NCI-H69 (cell line): ENCODE data around the gene CCDC157.
A peak's percentile ranks its signal among the peaks of the same experiment; 100 is the strongest.

Experiments used
- DNase-seq: peaks from one replicate; lab custom pipeline; 2025; lab: John Stamatoyannopoulos, UW

CCDC157 gene

GRCh38 chr22:30354644-30355043 lies 2.2 kb upstream of the CCDC157 start:
- DNase-seq = no peak

GRCh38 chr22:30357236-30357570 lies 396 bp downstream of the CCDC157 start:
- DNase-seq = no peak

GRCh38 chr22:30357650-30358215 lies 926 bp downstream of the CCDC157 start:
- DNase-seq = no peak

- DNase-seq = no peak
Measured at GRCh38 chr22:30358541-30358940, 1.7 kb downstream of the CCDC157 start.

GRCh38 chr22:30361916-30362650 lies 5.3 kb downstream of the CCDC157 start:
- no peak for DNase-seq

GRCh38 chr22:30362651-30363281 lies 6.0 kb downstream of the CCDC157 start:
- DNase-seq = peak; percentile 29

GRCh38 chr22:30365891-30366290 lies 9.1 kb downstream of the CCDC157 start:
- no peak for DNase-seq

GRCh38 chr22:30368420-30368819 lies 11.6 kb downstream of the CCDC157 start:
- no peak for DNase-seq

GRCh38 chr22:30370641-30371230 lies 13.9 kb downstream of the CCDC157 start:
- no peak for DNase-seq

GRCh38 chr22:30371321-30371720 lies 14.5 kb downstream of the CCDC157 start:
- no peak for DNase-seq

- no peak for DNase-seq
Measured at GRCh38 chr22:30371981-30372380, 15.2 kb downstream of the CCDC157 start.

GRCh38 chr22:30372915-30373314 lies 16.1 kb downstream of the CCDC157 start:
- no peak for DNase-seq

- no peak for DNase-seq
Measured at GRCh38 chr22:30373331-30374325, 16.8 kb downstream of the CCDC157 start.

GRCh38 chr22:30375312-30375849 lies 18.6 kb downstream of the CCDC157 start:
- DNase-seq = no peak

GRCh38 chr22:30380011-30380410 lies 23.2 kb downstream of the CCDC157 start:
- DNase-seq = no peak

- DNase-seq = no peak
Measured at GRCh38 chr22:30381264-30381663, 24.5 kb downstream of the CCDC157 start.

GRCh38 chr22:30382340-30382739 lies 25.5 kb downstream of the CCDC157 start:
- DNase-seq = no peak

- no peak for DNase-seq
Measured at GRCh38 chr22:30383061-30383460, 26.3 kb downstream of the CCDC157 start.

- no peak for DNase-seq
Measured at GRCh38 chr22:30385942-30386341, 29.1 kb downstream of the CCDC157 start.

GRCh38 chr22:30386608-30386959 lies 29.8 kb downstream of the CCDC157 start:
- no peak for DNase-seq

GRCh38 chr22:30386960-30387827 lies 30.4 kb downstream of the CCDC157 start, which contains the start of gene RNF215:
RNF215 (minus strand) TSS chr22:30387411; CDS start chr22:30387313, 98 bp downstream.
- peak; percentile 89 for DNase-seq
